ENCODE data around the gene CACTIN. TPM values are rescaled to one million over a fixed set of nuclear protein-coding genes. Genes with fewer than 3 reads are reported as not detected.
"Not testable (repeated sequence)": the region's sequence is repeated elsewhere in the genome, so short reads cannot be mapped to it uniquely, and the experiment has no call there.

The CACTIN gene
- polyA plus RNA-seq, 1 experiment, result 9.3 TPM

DNA sequence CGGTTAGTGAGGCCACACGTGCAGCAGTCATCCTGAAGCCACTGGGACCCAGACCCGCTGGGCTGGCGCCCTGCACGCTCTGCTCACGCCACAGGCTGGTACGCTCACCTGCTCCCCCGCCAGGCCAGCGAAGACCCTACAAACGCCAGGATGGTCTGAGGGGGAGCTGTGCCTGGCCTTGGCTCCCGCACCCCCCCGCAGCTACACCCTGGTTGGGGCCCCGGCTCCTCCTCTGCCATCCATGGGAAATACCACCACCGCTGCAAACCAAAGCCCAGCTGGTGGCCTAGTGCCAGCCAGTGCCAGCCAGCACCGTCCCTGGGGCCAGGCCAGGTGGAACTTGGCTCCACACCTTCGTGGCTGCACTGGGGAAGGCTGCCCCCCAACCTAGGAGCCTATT lies 23.3 kb upstream of the CACTIN start:
- Histone ChIP-seq H3K27me3 (ENCODE audit: control insufficient read depth, insufficient read depth, low read length) (no peaks in the 10 kb centered on the region), H3K4me3 (ENCODE audit: low read depth, low read length) (no peak overlapping the region), H3K9me3 (ENCODE audit: control insufficient read depth, insufficient read depth, low read length) (no peaks in the 10 kb centered on the region; the same call in 1 of the 2 replicates), H3K27ac (ENCODE audit: low read depth, low read length) (no peak overlapping the region)
- ChIA-PET CTCF (no interaction called here), POLR2A (no interaction called here)
- DNase-seq (ENCODE audit: low read depth, low spot score), result no peak
- TF ChIP-seq, protein P1, sequence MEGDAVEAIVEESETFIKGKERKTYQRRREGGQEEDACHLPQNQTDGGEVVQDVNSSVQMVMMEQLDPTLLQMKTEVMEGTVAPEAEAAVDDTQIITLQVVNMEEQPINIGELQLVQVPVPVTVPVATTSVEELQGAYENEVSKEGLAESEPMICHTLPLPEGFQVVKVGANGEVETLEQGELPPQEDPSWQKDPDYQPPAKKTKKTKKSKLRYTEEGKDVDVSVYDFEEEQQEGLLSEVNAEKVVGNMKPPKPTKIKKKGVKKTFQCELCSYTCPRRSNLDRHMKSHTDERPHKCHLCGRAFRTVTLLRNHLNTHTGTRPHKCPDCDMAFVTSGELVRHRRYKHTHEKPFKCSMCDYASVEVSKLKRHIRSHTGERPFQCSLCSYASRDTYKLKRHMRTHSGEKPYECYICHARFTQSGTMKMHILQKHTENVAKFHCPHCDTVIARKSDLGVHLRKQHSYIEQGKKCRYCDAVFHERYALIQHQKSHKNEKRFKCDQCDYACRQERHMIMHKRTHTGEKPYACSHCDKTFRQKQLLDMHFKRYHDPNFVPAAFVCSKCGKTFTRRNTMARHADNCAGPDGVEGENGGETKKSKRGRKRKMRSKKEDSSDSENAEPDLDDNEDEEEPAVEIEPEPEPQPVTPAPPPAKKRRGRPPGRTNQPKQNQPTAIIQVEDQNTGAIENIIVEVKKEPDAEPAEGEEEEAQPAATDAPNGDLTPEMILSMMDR (IDR thresholded peaks at IDR 0.05; ENCODE audit: low read depth, low read length), result no peak

DNA sequence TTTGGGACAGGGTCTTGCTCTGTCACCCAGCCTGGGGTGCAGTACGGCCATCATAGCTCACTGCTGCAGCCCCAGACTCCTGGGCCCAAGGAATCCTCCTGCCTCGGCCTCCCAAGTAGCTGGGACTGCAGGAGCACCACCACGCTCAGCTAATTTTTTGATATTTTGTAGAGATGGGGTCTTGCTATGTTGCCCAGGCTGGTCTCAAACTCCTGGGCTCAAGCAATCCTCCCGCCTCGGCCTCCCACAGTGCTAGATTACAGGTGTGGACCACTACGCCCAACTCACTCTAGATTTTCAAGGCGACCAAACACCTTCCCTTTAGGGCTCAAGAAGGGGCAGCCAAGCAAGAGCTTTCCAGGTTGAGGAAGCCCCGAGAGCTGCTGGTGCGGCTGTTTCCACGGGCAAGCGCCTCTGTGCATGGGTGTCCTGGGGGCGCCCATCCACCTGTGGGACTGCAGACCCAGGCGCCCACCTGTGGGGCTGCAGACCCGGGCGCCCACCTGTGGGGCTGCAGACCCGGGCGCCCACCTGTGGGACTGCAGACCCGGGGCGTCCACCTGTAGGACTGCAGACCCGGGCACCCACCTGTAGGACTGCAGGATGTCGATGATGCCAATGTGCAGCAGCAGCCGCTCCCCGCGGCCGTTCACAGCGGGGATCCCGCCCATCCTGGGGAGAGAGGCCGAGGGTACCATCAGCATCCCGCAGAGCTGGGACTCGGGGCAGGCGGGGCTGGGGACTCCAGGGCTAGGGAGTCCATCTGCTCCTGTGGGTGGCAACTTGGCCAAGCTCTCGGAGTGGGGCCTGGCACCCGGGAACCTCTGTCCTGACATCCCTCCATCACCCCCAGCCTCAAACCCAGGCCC lies 21.7 kb upstream of the CACTIN start:
- H3K9me3 ChIP-seq (ENCODE audit: control insufficient read depth, insufficient read depth, low read length), result no peaks in the 10 kb centered on the region; the same call in 1 of the 2 replicates
- CTCF ChIA-PET, result no interaction called here
- no peaks in the 10 kb centered on the region for H3K27me3 ChIP-seq (ENCODE audit: control insufficient read depth, insufficient read depth, low read length)
- H3K4me3 ChIP-seq (ENCODE audit: low read depth, low read length), result no peak overlapping the region
- H3K27ac ChIP-seq (ENCODE audit: low read depth, low read length), result no peak overlapping the region
- TF ChIP-seq, protein P1 (IDR thresholded peaks at IDR 0.05; ENCODE audit: low read depth, low read length), result no peak
- POLR2A ChIA-PET, result no interaction called here
- no peak for DNase-seq (ENCODE audit: low read depth, low spot score)

DNA sequence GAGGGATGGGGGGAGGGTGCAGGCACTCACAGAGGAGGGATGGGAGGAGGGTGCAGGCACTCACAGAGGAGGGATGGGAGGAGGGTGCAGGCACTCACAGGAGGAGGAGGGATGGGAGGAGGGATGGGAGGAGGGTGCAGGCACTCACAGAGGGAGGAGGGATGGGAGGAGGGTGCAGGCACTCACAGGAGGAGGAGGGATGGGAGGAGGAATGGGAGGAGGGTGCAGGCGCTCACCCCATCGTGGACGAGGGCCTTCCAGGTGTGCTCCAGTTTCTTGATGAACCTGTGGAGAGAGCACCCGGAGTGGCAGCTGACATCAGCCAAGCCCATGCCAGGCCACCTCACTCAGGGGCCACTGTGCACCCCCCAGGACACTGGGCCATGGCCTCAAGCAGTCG lies 20.5 kb upstream of the CACTIN start:
- H3K9me3 ChIP-seq (ENCODE audit: control insufficient read depth, insufficient read depth, low read length); H3K27me3 ChIP-seq (ENCODE audit: control insufficient read depth, insufficient read depth, low read length); CTCF ChIA-PET; H3K4me3 ChIP-seq (ENCODE audit: low read depth, low read length); DNase-seq (ENCODE audit: low read depth, low spot score); POLR2A ChIA-PET; H3K27ac ChIP-seq (ENCODE audit: low read depth, low read length): not testable (repeated sequence)

DNA sequence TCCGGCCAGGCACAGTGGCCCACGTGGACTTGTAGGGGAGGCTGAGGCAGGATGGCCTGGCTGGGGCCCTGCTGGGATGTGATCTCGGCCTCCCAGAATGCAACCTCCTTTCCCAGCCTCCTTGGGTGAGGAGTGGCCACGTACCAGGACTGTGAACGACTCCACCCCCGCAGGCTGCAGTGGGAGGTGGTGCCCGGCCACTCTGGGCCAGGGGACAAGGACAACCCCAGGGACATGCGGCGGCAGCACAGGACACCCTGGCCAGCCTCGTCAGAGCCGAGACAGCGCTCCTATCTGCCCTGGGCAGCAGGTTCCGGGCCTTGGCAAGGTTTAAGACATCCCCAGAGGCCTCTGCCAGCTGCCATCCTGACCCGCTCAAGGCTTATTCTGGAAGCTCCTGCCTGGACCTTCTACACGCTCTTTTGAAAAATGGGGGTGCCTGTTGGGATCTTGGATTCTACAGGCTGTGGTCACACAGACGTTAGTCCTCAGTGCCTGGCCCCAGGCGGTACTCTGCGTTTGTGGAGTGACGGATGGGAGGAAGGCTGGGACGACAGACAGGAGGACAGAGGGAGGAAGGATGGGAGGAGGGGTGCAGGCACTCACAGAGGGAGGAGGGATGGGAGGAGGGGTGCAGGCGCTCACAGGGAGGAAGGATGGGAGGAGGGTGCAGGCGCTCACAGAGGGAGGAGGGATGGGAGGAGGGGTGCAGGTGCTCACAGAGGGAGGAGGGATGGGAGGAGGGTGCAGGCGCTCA lies 19.9 kb upstream of the CACTIN start:
- no peak overlapping the region for H3K4me3 ChIP-seq (ENCODE audit: low read depth, low read length)
- TF ChIP-seq, protein P1 (IDR thresholded peaks at IDR 0.05; ENCODE audit: low read depth, low read length), result no peak
- POLR2A ChIA-PET, result interaction anchor here (0.8 kb wide), 1 partner anchor 121 kb away, joined by 4 read pairs; no protein-coding TSS in a partner anchor
- H3K27me3 ChIP-seq (ENCODE audit: control insufficient read depth, insufficient read depth, low read length), result no peaks in the 10 kb centered on the region
- H3K9me3 ChIP-seq (ENCODE audit: control insufficient read depth, insufficient read depth, low read length), result no peaks in the 10 kb centered on the region; the same call in 1 of the 2 replicates
- CTCF ChIA-PET, result no interaction called here
- no peak for DNase-seq (ENCODE audit: low read depth, low spot score)
- H3K27ac ChIP-seq (ENCODE audit: low read depth, low read length), result no peak overlapping the region

DNA sequence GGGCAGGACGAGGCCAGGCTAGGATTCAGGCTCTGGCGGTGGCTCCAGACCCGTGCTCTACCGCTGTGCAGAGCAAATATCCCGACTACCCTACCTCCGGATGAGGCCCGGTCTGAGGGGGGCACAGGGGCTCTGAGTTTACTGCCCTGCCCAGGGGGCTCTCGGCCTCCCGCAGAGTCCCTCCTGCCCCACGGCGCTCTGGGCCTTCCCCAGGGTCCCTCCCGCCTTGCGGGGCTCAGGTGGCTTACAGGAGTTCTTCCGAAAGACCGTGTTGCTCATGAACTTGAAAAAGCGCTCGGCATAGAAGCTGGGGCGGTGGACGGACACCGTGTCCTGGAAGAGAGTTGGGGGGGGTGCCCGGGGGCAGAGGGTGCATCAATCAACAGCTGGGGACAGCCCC lies 19.1 kb upstream of the CACTIN start:
- ChIA-PET POLR2A (interaction anchor here (0.8 kb wide), 1 partner anchor 122 kb away, joined by 4 read pairs; no protein-coding TSS in a partner anchor), CTCF (no interaction called here)
- Histone ChIP-seq H3K27ac (ENCODE audit: low read depth, low read length) (no peak overlapping the region), H3K9me3 (ENCODE audit: control insufficient read depth, insufficient read depth, low read length) (no peaks in the 10 kb centered on the region; the same call in 1 of the 2 replicates), H3K4me3 (ENCODE audit: low read depth, low read length) (no peak overlapping the region), H3K27me3 (ENCODE audit: control insufficient read depth, insufficient read depth, low read length) (no peaks in the 10 kb centered on the region)
- DNase-seq (ENCODE audit: low read depth, low spot score), result no peak
- TF ChIP-seq, protein P1 (IDR thresholded peaks at IDR 0.05; ENCODE audit: low read depth, low read length), result no peak

All from AG04450 (cell line).